ENCODE results near the gene TAS1R2. TPM values are rescaled to one million over a fixed set of nuclear protein-coding genes. Genes with fewer than 3 reads are reported as not detected.

Gene TAS1R2
- total RNA-seq, 1 donor from 2014 or later = not detected

GRCh38 chr1:18831656-18832055 lies 27.8 kb downstream of the TAS1R2 start:
- no peak overlapping the region for H3K27ac Mint-ChIP-seq (ENCODE audit: unreplicated experiment)
- Histone ChIP-seq H3K9me3 (ENCODE audit: insufficient read depth, low read depth, low read length) (peaks cover 4% of the 10 kb centered on the region), H3K27me3 (ENCODE audit: insufficient read depth, low read length) (peaks cover 7% of the 10 kb centered on the region), H3K4me3 (ENCODE audit: insufficient read depth, low read depth, low read length) (no peak overlapping the region), H3K36me3 (ENCODE audit: insufficient read depth, low read length) (no peaks in the 10 kb centered on the region), H4K20me1 (ENCODE audit: insufficient read depth, low read length) (no peaks in the 10 kb centered on the region), H3K4me2 (ENCODE audit: low read length) (no peak overlapping the region), H3K27ac (ENCODE audit: low read depth, low read length) (no peak overlapping the region), H3K9ac (ENCODE audit: low read length) (no peak overlapping the region), H3K4me1 (ENCODE audit: insufficient read depth, low read length) (no peaks in the 10 kb centered on the region), H3K79me2 (ENCODE audit: insufficient read depth, low read length) (no peaks in the 10 kb centered on the region), H2AFZ (ENCODE audit: low read depth, low read length) (no peak overlapping the region)
- H3K4me3 Mint-ChIP-seq (ENCODE audit: unreplicated experiment) = no peak overlapping the region
- peaks cover 41% of the 10 kb centered on the region for H3K27me3 Mint-ChIP-seq (ENCODE audit: low read depth, unreplicated experiment)
- peaks cover 7% of the 10 kb centered on the region for H3K9me3 Mint-ChIP-seq (ENCODE audit: unreplicated experiment)
- no peak for FAIRE-seq
- no peaks in the 10 kb centered on the region for H3K4me1 Mint-ChIP-seq (ENCODE audit: low read depth, unreplicated experiment)
- DNase-seq (ENCODE audit: low read depth) = no peak
- TF ChIP-seq CTCF (IDR thresholded peaks at IDR 0.05; ENCODE audit: insufficient read depth, low read depth, low read length) (no peak), EZH2 (IDR thresholded peaks at IDR 0.05; ENCODE audit: insufficient read depth, low read length) (no peak)
- no peaks in the 10 kb centered on the region for H3K36me3 Mint-ChIP-seq (ENCODE audit: low read depth, unreplicated experiment)

- H3K4me1 Mint-ChIP-seq (ENCODE audit: low read depth, unreplicated experiment) = no peaks in the 10 kb centered on the region
- TF ChIP-seq CTCF (IDR thresholded peaks at IDR 0.05; ENCODE audit: insufficient read depth, low read depth, low read length) = no peak
- TF ChIP-seq EZH2 (IDR thresholded peaks at IDR 0.05; ENCODE audit: insufficient read depth, low read length) = no peak
- H3K4me2 ChIP-seq (ENCODE audit: low read length) = no peak overlapping the region
- no peaks in the 10 kb centered on the region for H3K79me2 ChIP-seq (ENCODE audit: insufficient read depth, low read length)
- peaks cover 5% of the 10 kb centered on the region for H3K27me3 ChIP-seq (ENCODE audit: insufficient read depth, low read length)
- H3K27ac ChIP-seq (ENCODE audit: low read depth, low read length) = no peak overlapping the region
- no peaks in the 10 kb centered on the region for H3K4me1 ChIP-seq (ENCODE audit: insufficient read depth, low read length)
- no peak overlapping the region for H3K27ac Mint-ChIP-seq (ENCODE audit: unreplicated experiment)
- peaks cover 4% of the 10 kb centered on the region for H3K9me3 ChIP-seq (ENCODE audit: insufficient read depth, low read depth, low read length)
- DNase-seq (ENCODE audit: low read depth) (no peak), FAIRE-seq (no peak)
- no peak overlapping the region for H3K9ac ChIP-seq (ENCODE audit: low read length)
- no peaks in the 10 kb centered on the region for H4K20me1 ChIP-seq (ENCODE audit: insufficient read depth, low read length)
- H3K4me3 ChIP-seq (ENCODE audit: insufficient read depth, low read depth, low read length) = no peak overlapping the region
- H3K9me3 Mint-ChIP-seq (ENCODE audit: unreplicated experiment) = peaks cover 9% of the 10 kb centered on the region
- no peaks in the 10 kb centered on the region for H3K36me3 ChIP-seq (ENCODE audit: insufficient read depth, low read length)
- no peaks in the 10 kb centered on the region for H3K36me3 Mint-ChIP-seq (ENCODE audit: low read depth, unreplicated experiment)
- H3K27me3 Mint-ChIP-seq (ENCODE audit: low read depth, unreplicated experiment) = peaks cover 37% of the 10 kb centered on the region
- H2AFZ ChIP-seq (ENCODE audit: low read depth, low read length) = no peak overlapping the region
- H3K4me3 Mint-ChIP-seq (ENCODE audit: unreplicated experiment) = no peak overlapping the region
Measured at GRCh38 chr1:18830596-18830995, 28.9 kb downstream of the TAS1R2 start.

GRCh38 chr1:18829671-18830070 lies 29.8 kb downstream of the TAS1R2 start:
- Histone ChIP-seq H3K9me3 (ENCODE audit: insufficient read depth, low read depth, low read length) (peaks cover 4% of the 10 kb centered on the region), H3K27me3 (ENCODE audit: insufficient read depth, low read length) (peaks cover 3% of the 10 kb centered on the region), H3K4me3 (ENCODE audit: insufficient read depth, low read depth, low read length) (no peak overlapping the region), H3K36me3 (ENCODE audit: insufficient read depth, low read length) (no peaks in the 10 kb centered on the region), H3K79me2 (ENCODE audit: insufficient read depth, low read length) (no peaks in the 10 kb centered on the region), H3K9ac (ENCODE audit: low read length) (no peak overlapping the region), H3K4me1 (ENCODE audit: insufficient read depth, low read length) (no peaks in the 10 kb centered on the region), H4K20me1 (ENCODE audit: insufficient read depth, low read length) (no peaks in the 10 kb centered on the region), H2AFZ (ENCODE audit: low read depth, low read length) (no peak overlapping the region), H3K4me2 (ENCODE audit: low read length) (no peak overlapping the region), H3K27ac (ENCODE audit: low read depth, low read length) (no peak overlapping the region)
- Mint-ChIP-seq H3K4me1 (ENCODE audit: low read depth, unreplicated experiment) (no peaks in the 10 kb centered on the region), H3K27me3 (ENCODE audit: low read depth, unreplicated experiment) (peaks cover 28% of the 10 kb centered on the region), H3K4me3 (ENCODE audit: unreplicated experiment) (no peak overlapping the region), H3K36me3 (ENCODE audit: low read depth, unreplicated experiment) (no peaks in the 10 kb centered on the region), H3K9me3 (ENCODE audit: unreplicated experiment) (peaks cover 9% of the 10 kb centered on the region), H3K27ac (ENCODE audit: unreplicated experiment) (no peak overlapping the region)
- FAIRE-seq = no peak
- no peak for DNase-seq (ENCODE audit: low read depth)
- TF ChIP-seq CTCF (IDR thresholded peaks at IDR 0.05; ENCODE audit: insufficient read depth, low read depth, low read length) (no peak), EZH2 (IDR thresholded peaks at IDR 0.05; ENCODE audit: insufficient read depth, low read length) (no peak)
